Epithelial cell of prostate (primary cell): ENCODE results near the gene PSMD13.

Source experiments
- DNase-seq: peaks from one replicate; pipeline ENCODE4 v3.0.0-alpha.2; 2011; ENCODE audit warnings: low read depth, low spot score
- H3K27ac ChIP-seq: fragments of 450-650 bp; 2 replicates; pipeline ENCODE4 v1.5.1; 2017; ENCODE audit warnings: mild to moderate bottlenecking

PSMD13 gene

DNA sequence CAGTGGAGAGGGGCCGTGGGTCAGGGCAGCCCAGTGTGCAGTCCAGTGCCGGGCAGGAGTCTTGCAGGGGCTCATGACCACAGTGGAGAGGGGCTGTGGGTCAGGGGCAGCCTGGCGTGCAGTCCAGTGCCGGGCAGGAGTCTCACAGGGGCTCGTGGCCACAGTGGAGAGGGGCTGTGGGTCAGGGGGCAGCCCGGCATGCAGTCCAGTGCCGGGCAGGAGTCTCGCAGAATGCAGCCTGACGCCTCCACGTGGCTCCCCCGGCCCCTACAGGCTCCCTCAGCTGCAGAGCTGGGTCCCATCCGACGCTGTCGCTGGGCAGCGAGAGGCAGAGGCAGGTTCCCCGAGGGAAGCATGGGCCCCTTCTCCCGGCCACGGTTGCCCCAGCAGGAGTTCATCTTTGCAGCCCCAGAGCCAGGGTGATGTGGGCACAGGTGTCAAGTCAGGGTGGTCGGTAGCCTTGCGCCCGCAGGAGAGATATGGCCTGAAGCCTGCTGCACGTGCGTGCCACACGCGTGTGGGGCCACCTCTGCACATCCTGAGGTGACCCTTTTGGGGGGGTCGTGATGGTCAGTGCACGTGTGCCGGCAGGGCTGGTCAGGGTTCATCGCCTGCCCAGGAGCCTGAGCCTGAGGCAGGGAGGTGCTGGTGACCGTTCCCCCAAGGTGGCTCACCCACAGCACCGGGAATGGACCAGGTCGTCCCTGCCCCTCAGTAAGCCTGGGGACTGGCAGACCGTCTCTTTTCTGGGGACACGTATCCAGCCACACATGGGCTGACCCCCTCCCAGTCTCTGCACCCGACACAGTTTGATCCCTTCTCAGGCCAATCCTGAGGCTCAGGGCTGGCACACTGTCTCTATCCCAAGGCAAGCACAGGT, 59.6 kb downstream of the PSMD13 start:
- no peak overlapping the region for H3K27ac ChIP-seq
- no peak for DNase-seq

DNA sequence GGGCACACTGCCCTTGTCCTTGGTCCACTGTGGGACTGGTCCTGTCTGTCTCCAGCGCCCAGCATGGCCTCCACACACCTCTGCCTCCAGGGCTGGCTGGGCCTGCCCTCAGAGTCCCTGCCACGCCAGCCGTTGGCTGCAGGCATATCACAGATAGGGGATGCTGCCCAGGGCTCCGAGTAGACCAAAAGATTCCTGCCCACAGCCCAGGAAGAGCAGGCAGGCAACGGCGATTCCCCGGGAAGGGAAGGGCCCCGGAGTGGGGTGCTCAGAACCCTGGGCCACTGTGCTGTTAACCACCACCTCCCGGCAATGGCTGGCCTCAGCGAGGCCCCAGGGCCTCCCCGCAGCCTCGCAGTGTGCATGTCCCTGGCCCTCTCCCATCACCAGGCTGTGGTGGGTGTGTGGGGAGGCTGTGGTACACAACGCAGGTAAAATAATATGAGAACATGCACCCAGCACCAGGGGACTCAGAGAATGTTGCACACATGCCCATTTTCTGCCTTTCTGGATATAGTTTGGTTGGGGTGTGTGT, 60.3 kb downstream of the PSMD13 start:
- DNase-seq, result no peak
- H3K27ac ChIP-seq, result no peak overlapping the region

DNA sequence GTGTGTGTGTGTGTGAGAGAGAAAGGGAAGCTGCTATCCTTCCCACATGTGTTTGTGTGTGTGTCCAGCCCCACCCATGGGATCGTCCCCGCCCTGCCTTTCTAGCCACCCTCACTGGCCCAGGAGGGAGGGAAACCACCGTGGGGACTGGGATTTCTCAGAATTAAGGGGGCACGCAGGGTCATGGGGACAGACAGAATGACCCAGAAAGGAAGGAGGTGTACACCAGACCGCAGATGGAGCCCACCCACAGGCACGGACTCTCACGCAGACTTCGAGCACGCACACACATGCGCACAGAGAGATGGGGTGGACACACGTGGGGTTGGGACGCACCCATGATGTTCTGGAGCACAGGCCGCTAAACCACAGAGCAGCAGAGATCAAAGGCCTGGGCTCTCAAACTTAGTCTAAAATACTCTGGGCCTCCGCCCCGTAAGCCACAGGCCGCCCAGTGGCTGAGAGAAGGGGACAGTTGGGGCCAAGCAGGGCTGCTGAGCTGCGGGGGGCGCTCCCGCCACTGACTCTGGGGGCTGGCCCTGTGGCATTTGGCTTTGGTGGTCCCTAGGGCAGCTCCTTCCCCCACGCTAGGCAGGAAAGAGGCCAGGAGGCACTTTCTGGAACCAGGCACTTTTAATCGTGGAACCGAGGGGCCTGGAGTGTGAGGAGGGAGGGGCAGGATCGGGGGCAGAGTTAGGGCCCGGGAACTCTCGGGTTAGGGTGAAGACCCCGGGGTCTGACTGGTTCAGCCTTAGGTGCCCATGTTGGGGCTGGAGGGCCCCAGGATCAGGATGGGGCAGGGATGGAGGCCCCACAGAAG, 61.0 kb downstream of the PSMD13 start:
- DNase-seq, result no peak
- no peak overlapping the region for H3K27ac ChIP-seq

DNA sequence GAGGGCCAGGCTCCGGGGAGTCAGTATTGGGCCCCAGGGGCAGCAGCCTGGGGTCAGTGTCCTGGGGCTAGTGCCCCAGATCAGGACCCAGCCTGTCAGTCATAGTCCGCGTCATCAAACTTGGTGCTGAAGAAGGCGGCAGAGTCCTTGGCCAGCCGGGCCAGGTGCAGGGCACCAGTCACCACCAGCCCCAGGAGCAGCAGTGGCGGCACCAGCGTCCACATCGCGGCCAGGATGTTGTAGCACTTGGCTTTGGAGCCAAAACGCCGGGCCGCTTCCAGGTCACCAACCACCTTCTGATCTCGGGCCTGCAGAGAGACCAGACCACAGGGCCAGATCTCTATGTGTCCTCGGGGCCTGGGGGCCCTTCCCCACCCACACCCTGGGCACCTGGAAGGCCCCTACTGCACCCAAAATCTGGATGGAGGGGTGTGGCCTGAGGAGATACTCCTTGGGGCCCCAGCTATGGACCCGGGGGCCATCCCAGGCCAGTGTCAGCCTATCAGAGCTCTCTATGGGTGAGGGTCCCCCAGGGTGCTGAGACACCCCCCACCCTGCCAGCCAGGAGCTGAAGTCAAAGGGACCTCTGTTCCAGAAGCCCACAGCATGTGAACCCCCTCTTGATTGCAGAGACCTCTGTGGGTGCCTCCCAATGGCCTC, 61.8 kb downstream of the PSMD13 start:
- no peak for DNase-seq

DNA sequence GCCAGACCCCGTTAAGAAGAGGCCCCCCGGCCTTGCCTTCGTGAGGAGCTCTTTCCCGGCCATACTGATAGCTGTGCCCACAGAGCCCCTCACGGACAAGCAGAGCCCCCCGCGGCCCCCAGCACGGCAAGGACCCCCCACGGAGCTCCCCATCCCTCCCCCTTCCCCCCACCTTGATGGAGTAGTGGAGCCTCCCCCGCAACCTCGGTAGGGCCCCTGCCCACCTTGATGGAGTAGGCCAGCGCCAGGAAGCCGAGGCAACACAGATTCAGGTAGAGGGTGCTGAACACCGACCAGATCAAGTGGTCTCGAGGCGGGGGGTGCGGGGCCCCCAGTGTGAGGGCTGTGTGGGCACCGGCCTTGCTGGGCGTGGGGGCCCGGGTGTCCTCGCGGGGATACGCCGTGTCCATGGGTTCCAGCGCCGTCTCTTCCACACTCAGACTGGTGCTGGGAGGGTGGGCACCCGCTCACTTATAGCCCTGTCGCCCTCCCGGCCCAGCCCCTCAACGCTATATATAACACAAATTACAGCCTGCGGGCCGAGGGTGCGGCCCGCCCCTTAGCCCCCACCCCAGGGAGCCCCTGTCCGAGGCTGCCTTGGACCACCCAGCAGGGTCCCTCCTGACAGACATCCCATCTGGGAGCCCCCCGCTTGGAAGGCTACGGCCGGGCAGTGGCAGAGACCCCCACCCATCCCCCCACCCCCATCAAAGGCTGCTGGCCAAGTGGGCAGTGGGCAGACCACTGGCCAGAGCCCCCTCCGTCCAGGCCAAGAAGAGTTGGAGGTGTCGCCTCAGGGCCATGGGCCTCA, 62.5 kb downstream of the PSMD13 start, which contains the start of gene IFITM5:
Gene IFITM5, minus strand, starts transcription at position 446 of the 811 bp plus-strand sequence. Its CDS starts 36 bp downstream, at position 410.
- no peak for DNase-seq
- no peak within 1 kb of the TSS for H3K27ac ChIP-seq

More for the DNA sequence above, 61.8 kb downstream of the PSMD13 start:
- H3K27ac ChIP-seq, result no peak overlapping the region

DNA sequence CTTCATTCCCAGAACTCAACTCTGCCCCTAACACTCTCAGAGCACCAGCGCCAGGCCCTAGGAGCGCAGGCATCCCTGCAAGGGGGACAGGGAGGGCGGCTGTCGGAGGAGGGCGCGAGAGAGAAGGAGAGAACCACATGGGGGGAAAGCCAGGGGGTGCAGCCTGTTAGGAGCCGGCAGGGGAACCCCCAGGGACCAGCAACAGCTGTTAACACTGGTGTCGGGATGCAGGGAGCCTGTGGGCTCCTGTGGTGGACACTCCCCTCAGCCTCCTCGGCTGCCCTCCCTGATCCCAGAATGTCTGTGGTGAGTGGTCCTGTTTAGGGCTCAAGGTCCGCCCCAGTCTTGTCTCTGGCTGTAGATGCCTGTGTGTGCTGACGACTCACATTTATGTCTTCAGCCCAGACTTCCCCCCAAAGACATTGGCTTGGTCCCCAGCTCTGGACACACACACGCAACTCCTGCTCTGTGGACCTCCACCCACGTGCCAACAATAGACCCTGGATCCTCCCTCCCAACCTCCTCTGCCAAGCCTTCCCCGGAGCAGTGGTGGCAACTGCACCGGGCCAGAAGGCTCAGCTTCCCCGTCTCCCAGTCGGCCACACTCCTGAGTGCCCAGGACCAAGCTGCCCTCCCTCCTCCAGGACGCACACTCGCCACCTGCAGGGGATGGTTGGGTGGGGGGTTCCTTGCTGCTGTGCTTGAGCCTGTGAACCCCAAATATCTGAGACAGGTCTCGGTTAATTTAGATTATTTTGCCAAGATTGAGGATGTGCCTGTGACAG, 63.4 kb downstream of the PSMD13 start:
- no peak overlapping the region for H3K27ac ChIP-seq
- no peak for DNase-seq
